SH-SY5Y (cell line): Measurements from ENCODE around the gene TFG.

Experiments
- GATA2 ChIP-seq: IDR thresholded peaks from 2 replicates; pipeline ENCODE4 v1.6.1; 2011; ENCODE audit warnings: mild to moderate bottlenecking, low read depth, low read length
- GATA3 ChIP-seq: IDR thresholded peaks from 2 replicates; pipeline ENCODE4 v1.6.1; 2011; ENCODE audit warnings: low read depth, mild to moderate bottlenecking, low read length, moderate library complexity

The TFG gene

DNA sequence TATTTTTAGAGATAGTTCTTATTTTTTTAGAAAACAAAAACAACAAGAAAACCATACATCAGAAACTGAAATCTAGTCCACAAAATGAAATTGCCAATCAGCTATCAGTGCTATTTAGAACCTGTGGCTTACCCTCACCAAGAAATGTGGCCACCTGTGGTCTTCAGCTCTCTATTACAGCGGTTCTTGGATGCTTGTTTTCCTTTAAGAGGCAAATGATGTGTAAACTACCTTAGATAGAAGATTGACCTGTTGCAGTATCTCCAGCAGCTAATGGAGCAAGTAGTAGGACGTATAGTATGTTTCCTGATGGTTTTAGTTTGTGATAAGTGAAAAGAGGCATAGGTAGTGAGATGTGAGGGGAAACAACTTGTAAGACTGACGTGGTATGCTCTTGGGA is 21.2 kb downstream of the TFG start:
- no peak for TF ChIP-seq GATA3
- TF ChIP-seq GATA2, result no peak

DNA sequence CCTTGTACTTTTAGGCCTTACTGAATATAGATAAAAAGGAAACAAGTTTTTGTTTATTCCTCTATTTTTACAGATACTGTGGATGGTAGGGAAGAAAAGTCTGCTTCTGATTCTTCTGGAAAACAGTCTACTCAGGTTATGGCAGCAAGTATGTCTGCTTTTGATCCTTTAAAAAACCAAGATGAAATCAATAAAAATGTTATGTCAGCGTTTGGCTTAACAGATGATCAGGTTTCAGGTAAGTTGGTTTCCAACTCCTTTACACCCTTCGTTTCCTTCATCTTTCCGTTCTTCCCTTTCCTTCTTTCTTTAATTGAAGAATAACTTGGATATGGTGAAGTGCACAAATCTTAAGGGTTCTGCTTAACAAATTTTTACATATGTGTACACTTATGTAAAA is 23.1 kb downstream of the TFG start:
- TF ChIP-seq GATA3, result no peak
- TF ChIP-seq GATA2, result no peak

DNA sequence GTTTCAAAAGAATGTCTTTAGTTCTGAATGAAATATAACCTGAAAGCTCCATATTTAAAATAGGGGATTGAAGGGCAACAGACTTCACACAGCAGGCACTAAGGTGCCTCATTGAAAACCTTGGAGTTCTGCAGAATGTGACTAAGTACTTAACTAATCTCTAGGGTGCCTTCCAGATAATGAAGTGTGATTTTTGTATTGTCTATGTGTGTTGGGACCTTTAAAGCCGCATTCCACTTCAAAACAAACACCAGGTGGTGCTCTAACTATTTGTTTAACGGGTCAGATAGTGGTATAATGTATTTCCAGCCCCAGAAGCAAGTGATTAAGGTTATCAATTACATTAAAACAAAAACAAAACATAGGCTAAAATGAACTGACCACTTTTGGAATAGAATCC is 28.0 kb downstream of the TFG start:
- TF ChIP-seq GATA2 (no peak), GATA3 (no peak)

DNA sequence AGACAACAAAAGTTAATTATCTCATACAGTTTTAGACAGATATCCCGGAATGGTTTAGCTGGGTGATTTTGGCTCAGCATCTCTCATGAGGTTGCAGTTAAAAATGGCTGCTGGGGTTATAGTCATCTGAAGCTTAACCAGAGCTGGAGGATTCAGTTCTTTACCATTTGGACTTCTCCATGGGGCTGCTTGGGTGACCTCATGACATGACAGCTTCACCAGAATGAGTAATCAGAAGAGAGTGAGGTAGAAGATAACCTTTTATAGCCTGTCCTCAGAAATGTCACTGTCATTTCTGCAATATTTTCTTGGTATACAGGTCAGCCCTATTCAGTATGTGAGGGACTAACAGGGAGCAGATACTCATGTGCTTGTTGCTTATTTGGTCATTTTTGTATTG is 30.9 kb downstream of the TFG start:
- TF ChIP-seq GATA3, result no peak
- TF ChIP-seq GATA2, result no peak

DNA sequence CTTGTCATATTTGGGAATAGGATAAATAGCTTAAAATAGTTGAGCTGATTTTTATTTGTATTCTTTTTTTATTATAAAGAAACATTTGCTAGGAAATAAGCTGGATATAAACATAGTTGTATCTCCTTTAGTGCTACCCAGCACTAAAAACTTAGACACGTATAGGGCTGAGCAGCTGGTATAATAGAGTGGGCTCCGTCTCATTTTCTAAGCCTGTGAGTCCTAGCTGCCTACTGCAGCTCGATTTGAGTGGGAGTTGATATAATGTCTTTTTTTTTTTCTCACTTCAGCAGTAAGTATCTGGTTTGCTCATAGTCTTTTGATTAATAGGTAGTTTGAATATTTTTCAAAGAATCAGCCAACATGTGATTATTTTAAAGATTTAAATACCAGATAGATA is 34.2 kb downstream of the TFG start:
- TF ChIP-seq GATA3 (no peak), GATA2 (no peak)

DNA sequence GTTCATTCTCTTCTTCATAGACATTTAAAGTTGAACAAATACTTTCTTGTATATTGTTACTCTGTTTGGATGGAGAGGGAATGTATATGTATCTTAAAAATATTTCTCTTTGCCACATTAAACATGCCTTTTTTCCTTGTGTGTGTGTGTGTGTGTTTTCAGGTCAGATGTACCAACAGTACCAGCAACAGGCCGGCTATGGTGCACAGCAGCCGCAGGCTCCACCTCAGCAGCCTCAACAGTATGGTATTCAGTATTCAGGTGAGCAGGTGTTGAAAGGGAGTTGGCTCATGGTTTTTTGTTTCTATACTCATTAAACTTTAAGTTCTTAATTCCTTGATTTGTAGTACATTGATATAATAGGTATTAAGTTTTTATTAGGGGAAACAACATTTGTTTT is 35.4 kb downstream of the TFG start:
- TF ChIP-seq GATA2 (no peak), GATA3 (no peak)

DNA sequence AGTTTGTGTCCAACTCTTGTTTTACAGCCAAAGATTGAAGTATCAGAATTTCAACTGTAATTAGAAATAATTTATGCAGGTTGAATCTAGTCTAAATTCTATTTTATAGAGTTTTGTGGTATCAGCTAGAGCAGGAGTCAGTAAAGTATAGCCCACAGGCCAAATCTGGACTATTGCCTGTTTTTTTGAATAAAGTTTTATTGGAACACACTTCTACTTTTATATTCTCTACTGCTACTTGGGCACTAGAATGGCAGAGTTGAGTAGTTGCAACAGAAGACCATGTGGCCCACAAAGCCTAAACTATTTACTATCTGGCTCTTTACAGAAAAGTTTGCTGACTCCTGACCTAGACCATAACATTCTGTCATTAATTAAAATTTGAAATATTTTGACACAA is 36.3 kb downstream of the TFG start:
- TF ChIP-seq GATA2 (no peak), GATA3 (no peak)

DNA sequence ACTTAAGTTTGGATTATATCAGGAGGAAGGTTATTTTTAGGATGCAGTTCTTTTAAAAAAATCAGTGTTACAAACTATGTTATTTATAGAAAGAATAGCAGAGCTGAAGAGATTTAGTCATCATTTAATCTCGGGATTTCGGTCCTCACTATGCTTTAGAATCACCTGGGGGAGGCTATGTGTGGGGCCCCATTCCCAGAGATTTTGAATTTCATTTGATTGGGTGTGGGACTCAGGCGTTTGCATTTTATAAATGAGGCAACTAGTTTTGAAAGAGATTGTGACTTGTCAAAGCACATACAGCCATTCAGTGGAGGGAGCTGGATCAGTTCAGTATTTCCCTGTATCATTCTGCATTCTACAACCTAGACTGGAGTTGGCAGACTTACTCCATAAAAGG is 36.8 kb downstream of the TFG start:
- TF ChIP-seq GATA2 (no peak), GATA3 (no peak)

DNA sequence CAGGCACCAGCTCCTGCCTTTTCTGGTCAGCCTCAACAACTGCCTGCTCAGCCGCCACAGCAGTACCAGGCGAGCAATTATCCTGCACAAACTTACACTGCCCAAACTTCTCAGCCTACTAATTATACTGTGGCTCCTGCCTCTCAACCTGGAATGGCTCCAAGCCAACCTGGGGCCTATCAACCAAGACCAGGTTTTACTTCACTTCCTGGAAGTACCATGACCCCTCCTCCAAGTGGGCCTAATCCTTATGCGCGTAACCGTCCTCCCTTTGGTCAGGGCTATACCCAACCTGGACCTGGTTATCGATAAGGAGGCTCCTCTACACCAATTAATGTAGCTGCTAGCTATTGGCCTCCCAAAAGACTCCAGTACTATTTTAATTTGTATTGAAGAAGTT is 38.9 kb downstream of the TFG start:
- TF ChIP-seq GATA2 (no peak), GATA3 (no peak)

DNA sequence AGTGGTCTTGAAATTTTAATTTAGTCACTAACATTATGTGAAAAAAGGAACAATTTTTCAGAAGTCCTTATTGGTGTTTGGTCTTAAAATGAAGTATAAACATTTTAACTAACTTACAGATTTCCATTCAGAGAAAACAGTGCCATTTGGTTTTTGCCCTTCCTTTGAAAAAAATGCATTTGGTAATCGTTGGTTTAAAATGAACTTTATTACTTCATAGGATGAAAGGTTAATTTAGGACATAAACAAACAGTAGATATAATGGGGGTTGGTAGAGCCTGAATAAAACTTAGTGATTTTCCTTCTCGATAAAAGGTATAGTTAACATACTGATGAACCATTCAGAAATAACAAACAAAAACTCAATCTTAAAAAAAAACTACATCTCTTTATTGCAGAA is 39.7 kb downstream of the TFG start:
- no peak for TF ChIP-seq GATA3
- no peak for TF ChIP-seq GATA2

DNA sequence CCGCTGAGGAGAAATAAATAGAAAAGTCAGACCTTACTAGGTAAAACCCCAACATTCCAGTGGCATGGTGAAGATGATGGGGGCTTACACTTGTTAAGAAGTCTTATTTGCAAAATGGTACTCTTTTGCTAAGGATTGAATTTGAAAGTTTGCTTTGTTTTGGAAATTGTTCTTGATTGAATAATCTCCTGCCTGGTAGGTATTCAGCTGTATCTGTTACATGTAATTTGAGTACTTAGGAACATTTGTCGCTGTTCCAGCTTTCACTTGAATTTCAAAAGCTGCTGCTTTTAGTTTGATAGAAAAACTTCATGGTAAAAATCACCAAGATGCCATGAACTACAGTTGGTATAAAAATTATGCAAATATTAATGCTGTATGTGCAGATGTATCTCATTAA is 44.6 kb downstream of the TFG start:
- TF ChIP-seq GATA2 (no peak), GATA3 (no peak)

DNA sequence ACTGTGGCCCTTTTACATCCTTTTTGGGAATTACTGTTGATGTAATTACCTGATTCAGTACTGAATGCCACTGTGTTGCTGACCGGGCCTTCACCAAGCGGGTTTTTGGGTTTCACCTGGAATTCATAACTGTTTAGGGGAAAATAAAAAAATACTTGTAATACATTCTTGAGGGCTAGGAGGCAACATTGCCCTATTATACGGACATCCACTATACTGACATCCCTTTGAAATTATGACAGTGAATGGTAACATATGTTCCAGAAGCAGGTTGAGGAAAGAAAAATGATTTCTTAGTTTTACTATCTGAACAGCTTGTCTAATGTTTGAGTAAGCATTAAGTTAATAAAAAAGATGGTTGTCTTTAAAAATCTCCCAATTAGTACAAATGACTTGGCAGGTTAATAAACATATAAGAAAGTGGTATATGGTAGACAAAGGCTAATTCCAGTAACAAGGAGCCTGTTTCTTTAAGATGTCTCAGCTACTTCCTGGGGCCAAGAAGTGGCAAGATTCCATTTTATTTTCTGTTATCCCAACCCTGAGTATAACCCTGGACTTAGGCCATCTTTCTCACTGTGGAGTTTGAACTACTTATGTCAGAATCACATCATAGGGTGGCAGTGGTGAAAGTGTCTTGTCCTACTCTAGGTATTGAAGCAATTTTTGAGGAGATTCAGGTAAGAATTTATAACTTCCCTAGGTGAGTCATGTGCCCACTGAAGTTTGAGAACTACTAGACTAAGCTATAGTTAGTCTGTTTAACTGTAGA is 45.5 kb downstream of the TFG start:
- TF ChIP-seq GATA3 (no peak), GATA2 (no peak)

DNA sequence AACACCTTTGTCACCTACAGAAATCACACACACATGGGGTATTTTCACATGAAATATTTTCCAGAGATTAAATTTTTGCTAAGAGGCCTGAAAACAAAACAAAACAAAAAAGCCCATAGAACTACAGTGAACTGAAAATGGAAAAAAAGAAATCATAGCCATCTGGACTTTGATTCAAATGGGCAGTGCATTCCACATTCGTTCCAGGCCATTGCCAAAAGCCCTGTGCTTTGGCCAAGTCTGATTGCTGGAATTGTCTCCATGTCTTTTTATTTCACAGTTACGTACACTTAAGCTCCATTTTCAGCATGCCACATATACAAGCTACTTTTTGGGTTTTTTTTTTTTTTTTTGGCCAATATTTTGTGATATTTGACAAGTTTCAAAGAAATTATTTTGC is 47.1 kb downstream of the TFG start:
- TF ChIP-seq GATA2 (no peak), GATA3 (no peak)

DNA sequence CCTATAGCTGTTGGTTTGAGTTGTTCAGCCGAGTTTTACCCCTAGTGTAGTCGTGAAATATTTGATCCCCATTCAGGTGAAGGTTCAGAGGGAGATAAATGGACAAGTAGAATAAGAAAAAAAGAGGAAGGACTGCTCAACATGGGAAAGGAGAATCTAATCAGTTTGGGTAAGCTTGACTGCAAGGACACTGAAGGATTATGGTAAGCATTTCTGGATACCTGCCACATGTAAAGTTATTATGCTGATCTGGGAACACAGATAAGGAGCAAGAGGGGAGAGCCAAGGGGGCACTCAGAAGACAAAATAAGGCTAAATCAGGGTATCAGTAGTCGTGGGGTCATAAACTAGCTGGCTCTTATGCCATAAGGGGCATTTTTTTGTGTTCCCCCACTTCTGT is 49.9 kb downstream of the TFG start:
- no peak for TF ChIP-seq GATA3
- peak; percentile 17; the same call in 1 of the 2 replicates for TF ChIP-seq GATA2

DNA sequence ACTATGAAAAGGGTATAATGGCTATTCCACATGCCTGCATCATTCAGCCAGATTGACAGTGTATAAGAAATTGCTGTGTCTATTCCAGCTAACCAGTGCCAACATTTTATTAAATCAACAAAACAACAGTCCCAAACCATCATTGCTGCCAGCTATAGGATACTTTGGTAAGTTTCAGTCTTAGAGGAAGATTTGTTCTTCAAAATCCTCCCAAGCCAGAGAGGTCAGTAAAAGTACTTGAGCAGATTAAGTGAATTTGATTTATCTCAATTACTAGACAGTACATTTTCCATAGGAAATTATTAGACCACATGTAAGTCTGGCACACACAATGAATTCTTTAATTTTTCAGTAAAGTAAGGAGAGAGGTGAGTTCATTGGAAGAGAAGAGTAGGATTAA is 50.7 kb downstream of the TFG start:
- TF ChIP-seq GATA3 (no peak), GATA2 (no peak)

DNA sequence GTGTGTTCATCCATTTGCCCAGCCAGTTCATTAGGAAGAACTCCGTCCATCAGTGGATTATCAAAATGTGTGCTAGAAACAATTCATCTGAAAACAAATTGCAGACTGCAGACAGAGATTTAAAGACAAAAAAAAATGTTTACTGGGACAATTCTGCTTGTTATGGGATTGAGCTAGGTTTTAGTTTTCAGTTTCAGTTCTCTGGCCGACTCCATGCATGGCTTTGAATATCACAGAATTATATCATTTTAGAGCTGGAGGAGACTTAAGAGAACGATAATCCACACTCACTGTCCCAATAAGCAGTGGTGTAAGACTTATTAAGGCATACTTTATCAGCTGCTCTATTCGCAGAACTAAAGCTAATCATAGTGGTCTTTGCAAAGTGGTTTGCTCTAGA is 51.1 kb downstream of the TFG start:
- TF ChIP-seq GATA2 (no peak), GATA3 (no peak)
